Endometrial microvascular endothelial cells (primary cell): Measurements from ENCODE around the gene S1PR4. TPM values are rescaled to one million over a fixed set of nuclear protein-coding genes. Genes with fewer than 3 reads are reported as not detected.

ENCODE experiments used
- in situ Hi-C: cut with HindIII; loops from 2 replicates; pipeline ENCODE4 v1.10.0; 2017; ENCODE audit warnings: low sequenced_read_pairs, low pct_unique_long_range_greater_than_20kb; ENCODE audit errors: inconsistent ontology term
- total RNA-seq: library from RNA; depleted of rRNA; stranded (reverse); fragments of >200 nt; gene quantifications from one replicate; pipeline ENCODE4 v1.2.3, GENCODE V29; 2015; ENCODE audit errors: inconsistent ontology term

Gene S1PR4
- total RNA-seq = 0.46 TPM

GRCh38 chr19:3178377-3178972 is at the start of gene S1PR4:
TSS of gene S1PR4 (plus strand) at chr19:3178769. CDS start at chr19:3178793, 24 bp downstream.
- in situ Hi-C loops = no loop called here

GRCh38 chr19:3129112-3129511 is 49.5 kb upstream of the S1PR4 start:
- in situ Hi-C loops = no loop called here

GRCh38 chr19:3131168-3131567 is 47.4 kb upstream of the S1PR4 start:
- in situ Hi-C loops = no loop called here

GRCh38 chr19:3132971-3133792 is 45.4 kb upstream of the S1PR4 start:
- in situ Hi-C loops = no loop called here

GRCh38 chr19:3133793-3134116 is 44.8 kb upstream of the S1PR4 start:
- in situ Hi-C loops = no loop called here

GRCh38 chr19:3135961-3136683 is 42.4 kb upstream of the S1PR4 start, which contains the start of gene GNA15:
TSS of gene GNA15 (plus strand) at chr19:3136033. CDS start at chr19:3136451, 418 bp downstream.
- in situ Hi-C loops = no loop called here

GRCh38 chr19:3136684-3137055 is 41.9 kb upstream of the S1PR4 start:
- in situ Hi-C loops = no loop called here

- in situ Hi-C loops = no loop called here
Measured at GRCh38 chr19:3137119-3137518, 41.5 kb upstream of the S1PR4 start.

GRCh38 chr19:3138268-3138667 is 40.3 kb upstream of the S1PR4 start:
- in situ Hi-C loops = no loop called here

GRCh38 chr19:3140667-3141038 is 37.9 kb upstream of the S1PR4 start:
- in situ Hi-C loops = no loop called here

GRCh38 chr19:3142292-3142670 is 36.3 kb upstream of the S1PR4 start:
- in situ Hi-C loops = no loop called here

- in situ Hi-C loops = no loop called here
Measured at GRCh38 chr19:3142781-3143337, 35.7 kb upstream of the S1PR4 start.

- in situ Hi-C loops = no loop called here
Measured at GRCh38 chr19:3145909-3146676, 32.5 kb upstream of the S1PR4 start.

- in situ Hi-C loops = no loop called here
Measured at GRCh38 chr19:3146677-3147100, 31.9 kb upstream of the S1PR4 start.

GRCh38 chr19:3148503-3148902 is 30.1 kb upstream of the S1PR4 start:
- in situ Hi-C loops = no loop called here

- in situ Hi-C loops = no loop called here
Measured at GRCh38 chr19:3149089-3149488, 29.5 kb upstream of the S1PR4 start.

GRCh38 chr19:3149526-3150505 is 28.8 kb upstream of the S1PR4 start:
- in situ Hi-C loops = no loop called here
